ENCODE measurements around the gene DPF3. TPM values are rescaled to one million over a fixed set of nuclear protein-coding genes. Genes with fewer than 3 reads are reported as not detected.

DPF3 gene
- total RNA-seq, 1 donor from 2014 or later, result 2.0 TPM

- DNase-seq (ENCODE audit: low spot score), result no peak
Observed at GRCh38 chr14:72682188-72682587, 211.7 kb downstream of the DPF3 start.

DNA sequence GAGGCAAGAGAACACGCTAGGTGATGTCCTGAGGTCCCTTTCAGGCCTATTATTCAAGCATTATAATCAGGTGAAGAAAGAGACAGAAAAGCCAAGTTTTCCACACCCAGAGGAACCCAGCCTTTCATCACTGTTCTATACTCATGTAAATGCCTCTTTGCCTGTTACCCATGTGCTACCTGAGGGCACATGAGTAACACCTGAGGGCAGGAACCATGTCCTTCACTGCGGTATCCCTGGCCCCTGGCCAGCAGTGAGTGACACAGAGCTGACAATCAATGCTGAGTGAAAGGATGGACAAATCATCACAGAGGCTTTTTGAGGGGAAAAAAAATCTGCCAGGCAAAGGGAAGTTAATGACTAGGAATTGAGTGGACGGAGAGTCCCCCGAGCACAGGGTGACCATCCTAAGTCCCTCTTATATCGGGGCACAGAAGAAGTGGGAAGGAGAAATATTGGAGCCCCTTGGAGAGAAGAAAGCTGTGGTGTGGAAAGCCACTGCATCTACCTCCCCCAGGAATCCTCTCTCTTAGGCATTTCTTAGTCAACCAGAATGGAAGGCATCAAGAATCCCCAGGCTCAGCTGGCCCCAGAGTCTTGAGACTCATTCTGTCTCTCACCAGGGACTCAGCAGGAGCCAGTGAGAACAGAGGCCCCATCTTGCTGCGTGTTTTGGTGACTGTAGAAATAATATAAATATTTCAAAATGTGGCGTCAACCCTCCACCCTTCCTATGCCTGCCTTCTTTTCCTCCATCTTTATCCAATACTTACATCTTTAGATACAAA is 212.9 kb downstream of the DPF3 start:
- no peak for DNase-seq (ENCODE audit: low spot score)

GRCh38 chr14:72679536-72680151 is 214.3 kb downstream of the DPF3 start:
- DNase-seq (ENCODE audit: low spot score), result no peak

- no peak for DNase-seq (ENCODE audit: low spot score)
Observed at GRCh38 chr14:72679141-72679535, 214.8 kb downstream of the DPF3 start.

DNA sequence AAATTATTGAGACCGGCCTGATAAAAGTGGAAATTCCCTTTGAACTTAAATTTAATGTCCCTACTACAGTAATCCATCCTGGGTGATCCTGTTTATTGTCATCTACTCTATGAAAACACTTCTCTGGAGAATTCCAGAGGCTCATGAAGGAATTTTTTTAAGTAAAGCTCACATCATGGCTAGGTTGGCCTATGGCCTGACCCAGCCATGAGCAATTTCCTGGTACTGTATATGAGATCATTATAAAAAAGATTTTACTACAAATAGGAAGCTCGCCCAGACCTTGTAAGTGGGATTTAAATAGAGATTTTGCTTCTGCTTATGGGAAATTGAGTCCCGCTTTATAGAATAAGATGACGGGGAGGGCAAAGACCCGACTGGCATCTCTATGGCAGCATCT is 215.5 kb downstream of the DPF3 start:
- no peak for DNase-seq (ENCODE audit: low spot score)

DNA sequence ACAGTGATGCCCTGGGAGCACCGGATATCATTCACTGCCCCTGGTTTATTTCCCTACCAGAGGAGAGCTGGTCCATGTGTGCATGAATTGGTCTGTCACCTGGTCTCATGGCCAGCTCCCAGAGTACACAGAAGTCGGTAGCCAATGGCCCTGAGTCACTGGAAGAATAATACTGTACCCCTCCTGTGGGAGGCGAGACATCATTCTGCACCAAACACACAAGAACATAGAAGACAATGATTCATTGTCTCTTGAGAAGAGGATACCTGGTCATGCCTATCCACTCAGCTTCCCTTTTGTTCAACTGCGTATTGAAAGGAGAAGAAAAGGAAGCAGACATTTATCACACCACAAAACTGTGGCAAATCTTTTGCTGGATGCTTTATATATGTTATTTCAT is 216.2 kb downstream of the DPF3 start:
- DNase-seq (ENCODE audit: low spot score), result no peak

DNA sequence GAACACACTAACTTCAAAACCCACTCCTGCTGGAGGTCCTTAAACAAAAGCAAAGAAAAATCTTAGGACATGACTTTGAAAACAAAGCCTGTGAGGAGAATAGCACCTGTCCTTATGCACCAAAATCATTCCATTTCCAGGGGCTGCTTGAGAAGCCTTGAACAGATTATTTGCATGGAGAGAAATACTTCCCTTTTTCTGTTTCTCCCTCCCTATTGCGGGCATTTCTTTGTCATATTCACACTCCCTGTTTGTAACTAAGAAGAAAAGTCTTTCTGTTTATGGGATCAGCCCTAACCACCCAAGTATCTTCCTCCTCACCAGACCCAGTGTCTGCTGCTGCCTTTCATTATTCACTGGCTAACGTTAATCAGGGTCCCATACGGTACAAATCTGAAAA is 218.8 kb downstream of the DPF3 start:
- DNase-seq (ENCODE audit: low spot score), result no peak

DNA sequence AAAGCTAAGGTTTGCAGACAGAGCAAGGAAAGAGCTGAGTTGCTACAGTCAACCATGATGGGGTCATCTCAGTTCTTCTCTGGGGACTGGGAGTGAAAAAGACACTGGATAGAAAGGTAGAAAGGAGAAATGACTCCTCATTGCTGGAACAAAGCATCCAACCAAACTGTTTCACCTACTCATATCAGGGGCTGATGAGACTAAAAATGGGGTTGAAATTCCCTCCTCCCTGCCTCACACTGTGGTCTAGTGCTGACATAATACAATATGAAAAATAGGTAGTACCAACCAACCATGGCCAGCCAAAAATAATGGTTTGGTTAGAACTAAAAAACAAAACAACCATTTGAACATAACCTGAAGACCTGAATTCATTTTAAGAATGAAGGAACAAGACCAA is 220.7 kb downstream of the DPF3 start:
- no peak for DNase-seq (ENCODE audit: low spot score)

GRCh38 chr14:72666610-72667009 is 227.3 kb downstream of the DPF3 start:
- no peak for DNase-seq (ENCODE audit: low spot score)

DNA sequence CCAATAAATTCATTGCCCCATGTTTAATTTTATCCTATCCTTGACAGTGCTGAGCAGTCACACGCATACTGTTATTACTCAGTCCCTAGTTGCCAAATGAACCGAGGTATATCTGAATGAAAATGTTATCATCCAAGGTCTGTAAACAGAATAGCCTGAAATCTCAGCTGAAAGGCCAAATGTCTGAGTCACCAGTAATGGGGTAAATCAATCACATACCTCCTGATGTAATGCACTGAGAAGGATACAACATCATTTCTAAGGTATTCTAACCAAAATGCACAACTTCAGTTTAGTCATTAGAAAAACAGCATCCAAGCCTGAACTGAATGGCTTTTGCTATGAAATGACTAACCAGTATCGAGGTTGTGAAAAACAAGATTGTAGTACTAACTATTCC is 228.6 kb downstream of the DPF3 start:
- no peak for DNase-seq (ENCODE audit: low spot score)

GRCh38 chr14:72664651-72665050 is 229.2 kb downstream of the DPF3 start:
- DNase-seq (ENCODE audit: low spot score), result no peak

DNA sequence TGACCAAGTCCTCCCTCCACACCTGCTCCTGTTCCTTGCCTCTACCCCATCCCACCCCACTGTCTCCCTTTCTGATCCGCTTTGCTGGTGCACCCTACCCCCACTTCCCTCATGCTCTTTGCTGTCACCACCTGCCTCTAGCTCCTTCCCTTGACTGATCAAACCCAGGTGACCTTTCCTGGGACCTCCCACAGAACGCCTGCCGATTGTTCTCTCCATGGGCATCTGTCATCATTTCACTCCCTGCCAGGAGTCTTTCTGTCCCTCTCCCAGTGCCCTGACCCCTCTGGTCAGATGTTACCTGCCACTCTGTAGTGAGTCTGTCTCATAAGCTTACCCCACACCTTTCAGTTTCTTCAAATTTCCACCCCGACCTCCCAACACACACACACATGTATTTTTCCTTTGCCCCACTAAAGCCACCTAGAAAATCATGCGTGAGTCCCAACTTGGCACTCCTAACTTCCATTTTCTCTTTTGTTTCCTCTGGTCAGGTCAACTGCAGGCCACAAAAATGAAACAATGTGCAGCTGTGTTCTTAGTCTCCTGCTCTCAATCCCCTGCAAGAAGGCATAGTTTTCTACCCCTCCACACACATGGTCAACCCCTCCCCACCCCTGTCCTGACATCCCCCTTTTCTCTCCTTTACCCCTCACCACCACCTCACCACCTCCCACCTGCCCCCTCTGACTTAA is 229.8 kb downstream of the DPF3 start:
- no peak for DNase-seq (ENCODE audit: low spot score)

- no peak for DNase-seq (ENCODE audit: low spot score)
Observed at GRCh38 chr14:72663076-72663487, 230.8 kb downstream of the DPF3 start.

DNA sequence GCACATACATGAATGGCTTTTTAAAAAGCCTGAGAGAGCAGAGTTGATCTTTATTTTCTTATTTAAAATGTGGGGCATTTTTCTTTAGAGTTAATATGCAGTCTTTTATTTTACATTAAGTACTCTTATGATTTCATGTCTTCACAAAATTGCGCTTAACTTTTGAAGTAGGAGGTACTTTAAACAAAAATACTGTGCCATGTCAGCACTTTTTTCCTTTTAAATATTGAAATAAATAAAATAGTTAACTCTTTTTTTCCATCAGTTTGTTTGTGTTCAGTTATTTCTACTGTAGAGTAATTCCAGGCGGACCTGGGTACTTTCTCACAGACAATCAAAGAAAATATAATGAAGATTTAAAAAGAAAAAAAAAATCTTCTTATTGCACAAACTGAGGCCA is 231.7 kb downstream of the DPF3 start:
- DNase-seq (ENCODE audit: low spot score), result no peak

GRCh38 chr14:72657214-72657921 is 236.5 kb downstream of the DPF3 start:
- DNase-seq (ENCODE audit: low spot score), result no peak

- no peak for DNase-seq (ENCODE audit: low spot score)
Observed at GRCh38 chr14:72653026-72653425, 240.9 kb downstream of the DPF3 start.

DNA sequence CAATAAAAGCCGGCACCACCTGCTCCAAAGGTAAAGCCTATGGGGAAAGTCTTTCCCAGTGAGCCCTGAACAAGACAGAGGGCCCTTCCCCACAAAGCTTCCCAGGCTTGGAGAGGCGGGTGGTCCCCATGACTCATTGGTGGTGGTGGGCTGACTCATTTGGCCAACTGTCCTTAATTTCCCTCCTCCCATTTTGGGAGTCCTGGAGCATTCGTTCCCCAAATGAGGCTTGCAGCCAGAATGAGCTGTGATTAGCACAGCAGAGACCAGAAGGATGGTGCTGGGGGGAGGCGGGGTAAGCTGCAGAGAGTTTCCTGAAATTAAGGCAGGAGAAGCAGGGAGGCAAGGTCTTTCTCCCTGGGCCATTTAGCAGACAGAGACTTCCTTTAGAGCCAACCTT is 241.7 kb downstream of the DPF3 start:
- no peak for DNase-seq (ENCODE audit: low spot score)

DNA sequence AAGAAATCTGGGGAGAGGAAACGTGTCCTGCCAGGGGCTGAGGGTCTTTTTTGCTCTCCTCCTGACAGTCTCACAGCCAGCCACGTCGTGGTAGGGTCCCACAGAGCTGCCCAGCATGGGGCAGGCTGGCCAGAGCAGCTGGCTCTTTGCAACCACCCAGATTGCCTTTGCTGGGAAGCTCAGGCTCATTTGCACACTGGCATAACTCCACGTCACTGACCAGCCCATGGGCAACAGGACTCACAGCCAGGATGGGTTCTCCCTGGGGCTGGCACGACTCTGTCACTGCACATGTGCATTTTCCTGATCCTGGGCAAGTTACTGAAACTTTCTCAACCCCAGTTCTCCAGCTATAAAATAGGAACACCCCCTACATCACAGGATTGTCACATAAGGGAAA is 242.2 kb downstream of the DPF3 start:
- DNase-seq (ENCODE audit: low spot score), result no peak

DNA sequence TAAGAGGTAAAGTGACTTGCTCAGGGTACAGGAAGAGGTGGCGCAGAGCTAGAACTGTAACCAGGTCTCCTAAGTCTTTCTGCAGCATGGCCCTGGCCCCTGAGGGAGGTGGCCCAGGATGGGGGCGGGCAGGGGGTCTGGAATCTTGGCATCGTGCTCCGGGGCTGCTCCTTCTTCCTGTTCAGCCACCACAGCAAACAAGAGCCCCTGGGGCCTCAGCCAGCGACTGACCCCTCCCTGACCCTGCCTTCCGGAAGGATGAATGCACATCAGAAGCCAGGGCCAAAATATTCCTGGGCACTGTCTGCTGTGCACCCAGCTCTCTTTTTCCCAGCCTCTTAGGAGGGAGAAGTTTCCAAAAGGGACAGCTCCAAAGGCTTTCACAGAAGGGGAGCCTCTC is 242.8 kb downstream of the DPF3 start:
- no peak for DNase-seq (ENCODE audit: low spot score)

DNA sequence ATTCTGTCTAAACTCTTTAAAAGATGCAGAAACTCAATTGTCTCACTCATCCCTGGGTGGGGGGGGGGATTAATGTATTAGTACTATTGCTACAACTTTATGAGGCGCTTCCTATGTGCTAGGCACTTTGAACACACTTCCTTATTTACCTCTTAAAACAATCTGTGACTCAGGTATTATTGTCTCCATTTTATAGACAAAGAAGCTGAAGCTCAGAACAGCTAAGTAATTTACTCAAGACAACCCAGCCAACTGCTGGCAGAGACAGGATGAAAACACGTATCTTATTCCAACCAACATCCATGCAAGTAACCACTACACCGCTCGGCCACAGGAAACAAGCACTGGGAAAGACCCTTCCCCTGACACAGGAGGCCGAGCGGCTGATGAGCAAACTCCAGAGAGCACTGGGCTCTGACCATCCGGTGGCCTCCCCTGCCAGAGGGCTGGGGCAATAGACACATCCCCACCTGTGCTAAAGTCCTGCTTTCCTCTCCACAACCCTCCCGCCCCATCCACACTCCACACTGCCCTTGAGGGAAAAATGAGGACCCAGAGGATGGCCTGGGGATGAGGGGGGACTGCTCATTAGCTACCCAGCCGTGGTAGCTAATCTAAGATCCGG is 244.2 kb downstream of the DPF3 start:
- DNase-seq (ENCODE audit: low spot score), result no peak

- DNase-seq (ENCODE audit: low spot score), result no peak
Observed at GRCh38 chr14:72647782-72648181, 246.1 kb downstream of the DPF3 start.

Measured in ureter (tissue), 1 donor.